HL-60 (cell line): Measurements from ENCODE around the gene FERMT2.

Source experiments
- CTCF ChIP-seq: IDR thresholded peaks from one replicate; pipeline ENCODE4 v1.5.1; 2011; ENCODE audit warnings: low read length, control low read depth, inconsistent platforms; ENCODE audit not compliant: insufficient read depth
- POLR2AphosphoS5 ChIP-seq: IDR thresholded peaks from 2 replicates; pipeline ENCODE4 v1.6.1; 2012; ENCODE audit warnings: low read depth
- REST ChIP-seq: IDR thresholded peaks from 2 replicates; pipeline ENCODE4 v1.6.1; 2012; ENCODE audit warnings: low read depth; ENCODE audit not compliant: insufficient replicate concordance

- TF ChIP-seq CTCF = no peak
- no peak for TF ChIP-seq POLR2AphosphoS5
- no peak for TF ChIP-seq REST
These were observed 33.1 kb downstream of the FERMT2 start for GRCh38 chr14:52917735-52918134.
